Spleen (tissue), 11 donors: ENCODE results near the gene PPP5C. TPM values are rescaled to one million over a fixed set of nuclear protein-coding genes. Genes with fewer than 3 reads are reported as not detected.

Source experiments
- DNase-seq: peaks from one replicate; pipeline ENCODE4 v3.0.0-alpha.2; 2020
- H3K27ac ChIP-seq, 8 donors: fragments of 200-600 bp; sonication (generic) in 7 of 8; 1 replicate in 4 of 8; 2 replicates in 4 of 8; pipeline versions ENCODE4 v1.5.0 to v1.8.0; 2016 to 2021; ENCODE audit warnings: inconsistent platforms in 4 of 8, mild to moderate bottlenecking in 4 of 8, moderate library complexity in 1 of 8
- H3K27me3 ChIP-seq, 7 donors: fragments of 200-600 bp; sonication (generic) in 6 of 7; replicated peaks in 1 of 7; 1 replicate in 4 of 7; 2 replicates in 3 of 7; pipeline versions ENCODE4 v1.5.0 to v1.8.0; 2016 to 2021; ENCODE audit warnings: inconsistent platforms in 3 of 7, mild to moderate bottlenecking in 1 of 7
- H3K36me3 ChIP-seq, 6 donors: fragments of 200-600 bp; sonication (generic) in 5 of 6; 1 replicate in 4 of 6; 2 replicates in 2 of 6; pipeline versions ENCODE4 v1.5.0 to v1.8.0; 2016 to 2021; ENCODE audit warnings: inconsistent platforms in 2 of 6
- H3K4me1 ChIP-seq, 6 donors: fragments of 200-600 bp; sonication (generic) in 5 of 6; 1 replicate in 3 of 6; 2 replicates in 3 of 6; pipeline versions ENCODE4 v1.5.0 to v1.8.0; 2016 to 2021; ENCODE audit warnings: inconsistent platforms in 3 of 6
- H3K4me3 ChIP-seq, 8 donors: fragments of 200-600 bp; sonication (generic) in 7 of 8; 1 replicate in 4 of 8; 2 replicates in 4 of 8; pipeline versions ENCODE4 v1.5.0 to v1.8.0; 2016 to 2021; ENCODE audit warnings: inconsistent platforms in 4 of 8, mild to moderate bottlenecking in 4 of 8, moderate library complexity in 2 of 8
- H3K9me3 ChIP-seq, 8 donors: fragments of 200-600 bp; sonication (generic) in 7 of 8; 1 replicate in 4 of 8; 2 replicates in 4 of 8; pipeline versions ENCODE4 v1.5.0 to v1.8.0; 2016 to 2021; ENCODE audit warnings: inconsistent platforms in 4 of 8
- CTCF ChIP-seq, 11 experiments: fragments of 200-600 bp in 7 of 11; fragments of 450-650 bp in 4 of 11; sonication (generic) in 4 of 11; IDR thresholded peaks in 8 of 11; conservative IDR thresholded peaks in 3 of 11; 1 replicate in 7 of 11; 2 replicates in 4 of 11; pipeline versions ENCODE4 v1.4.0 to v1.8.0; 2016 to 2021; ENCODE audit warnings: antibody characterized with exemption in 11 of 11, inconsistent platforms in 4 of 11, mild to moderate bottlenecking in 1 of 11
- POLR2A ChIP-seq, 3 donors: fragments of 450-650 bp; IDR thresholded peaks; one replicate each; pipeline ENCODE4 v1.5.1; 2017; ENCODE audit warnings: antibody characterized with exemption in 3 of 3, mild to moderate bottlenecking in 1 of 3
- POLR2AphosphoS5 ChIP-seq, 3 donors: sonication (generic); formaldehyde crosslinking; IDR thresholded peaks; one replicate each; pipeline ENCODE4 v1.5.1; 2017; ENCODE audit warnings: antibody characterized with exemption in 3 of 3
- WGBS, 5 donors: extraction: QIAGEN DNeasy Blood & Tissue Kit in 3 of 5; methylation state at CpG; one replicate each; pipeline versions ENCODE4 v1.1.5 to v1.1.7; 2013 to 2018; 5-methylcytosine and 5-hydroxymethylcytosine counted together
- intact Hi-C: fragments of 100-400 bp; cut with DNase I; formaldehyde crosslinking; loops from one replicate; pipeline ENCODE4 v1.15.0; 2023; ENCODE audit warnings: low total_unique reads
- polyA plus RNA-seq, 3 donors: library from polyadenylated mRNA; stranded (reverse); fragments of 200-250 nt; gene quantifications; one replicate each; pipeline ENCODE4 v1.2.1, GENCODE V29; 2013
- total RNA-seq, 7 donors: library from RNA; depleted of rRNA in 3 of 7; stranded (reverse); fragments of >200 nt in 3 of 7; fragmentation: NEBNext Ultra II Directional in 4 of 7; extraction: Animal tissue kit (Norgen Biotek cat#: 25700) in 4 of 7; gene quantifications; one replicate each; pipeline versions ENCODE4 v1.1.0 to v1.2.1, GENCODE V29; 2016 to 2021
- donor health status: healthy with polysubstance abuse.
- donor health status: DM: no; HTN: no; CAD: no; lungs with moderate emphysema.
- donor health status: DM: no; HTN: no; CAD: no.
- donor health status: Bipolar disorder and iron deficiency.
- donor health status: healthy.
- donor health status: DM: no; HTN: no; CAD: no.
- donor health status: DM: yes; HTN: yes; CAD: no.

PPP5C gene
- total and polyA plus RNA-seq, 10 donors, result 26.5 to 87.3 (median 68.6) TPM

- no peak for DNase-seq
- peak overlapping the region in 1 of 8 donors; percentile 5 for H3K27ac ChIP-seq
- peaks cover 1 to 60% (median 24%) of the 10 kb centered on the region in 6 donors for H3K4me1 ChIP-seq
- intact Hi-C loops, result no loop called here
- H3K4me3 ChIP-seq, result no peak overlapping the region
- WGBS, 5 donors, result 92 to 96% (median 94%) methylated on average over 19 to 20 of the region's 20 CpGs
- TF ChIP-seq POLR2A (IDR thresholded peaks at IDR 0.05) (no peak), POLR2AphosphoS5 (IDR thresholded peaks at IDR 0.05) (peak in 1 of 3 donors; percentile 32)
- no peaks in the 10 kb centered on the region for H3K9me3 ChIP-seq
- H3K36me3 ChIP-seq, result peaks cover 0 to 98% (median 50%) of the 10 kb centered on the region in 6 donors
- no peaks in the 10 kb centered on the region for H3K27me3 ChIP-seq
These were observed 29.6 kb downstream of the PPP5C start for GRCh38 chr19:46376241-46377153.

- 68 to 86% (median 74%) methylated on average over 2 of the region's 2 CpGs for WGBS, 5 donors
- no peak for TF ChIP-seq CTCF (IDR thresholded peaks at IDR 0.05 in 8 of 11, conservative IDR thresholded peaks at IDR 0.05 in 3 of 11)
- no peak for TF ChIP-seq POLR2A (IDR thresholded peaks at IDR 0.05)
- TF ChIP-seq POLR2AphosphoS5 (IDR thresholded peaks at IDR 0.05), result no peak
- peak overlapping the region in 1 of 8 donors; percentile 7 for H3K27ac ChIP-seq
- no peaks in the 10 kb centered on the region for H3K9me3 ChIP-seq
- peaks cover 0 to 58% (median 14%) of the 10 kb centered on the region in 6 donors for H3K4me1 ChIP-seq
- H3K27me3 ChIP-seq, result no peaks in the 10 kb centered on the region
- intact Hi-C loops, result no loop called here
- no peak for DNase-seq
- H3K4me3 ChIP-seq, result no peak overlapping the region
- peaks cover 2 to 100% (median 66%) of the 10 kb centered on the region in 6 donors for H3K36me3 ChIP-seq
These were observed 31.4 kb downstream of the PPP5C start for GRCh38 chr19:46378268-46378667.

- DNase-seq, result no peak
- H3K27me3 ChIP-seq, result no peaks in the 10 kb centered on the region
- TF ChIP-seq POLR2AphosphoS5 (IDR thresholded peaks at IDR 0.05) (no peak), POLR2A (IDR thresholded peaks at IDR 0.05) (no peak), CTCF (IDR thresholded peaks at IDR 0.05 in 8 of 11, conservative IDR thresholded peaks at IDR 0.05 in 3 of 11) (no peak)
- H3K9me3 ChIP-seq, result no peaks in the 10 kb centered on the region
- intact Hi-C loops, result no loop called here
- H3K36me3 ChIP-seq, result peaks cover 2 to 100% (median 89%) of the 10 kb centered on the region in 6 donors
- no peak overlapping the region for H3K4me3 ChIP-seq
- H3K4me1 ChIP-seq, result peaks cover 0 to 44% (median 4%) of the 10 kb centered on the region in 6 donors
- WGBS, 5 donors, result 94 to 100% (median 95%) methylated on average over 2 of the region's 2 CpGs
- H3K27ac ChIP-seq, result no peak overlapping the region
These were observed 33.8 kb downstream of the PPP5C start for GRCh38 chr19:46380690-46381089.

GRCh38 chr19:46381346-46381745, 34.5 kb downstream of the PPP5C start:
- H3K4me1 ChIP-seq, result peaks cover 0 to 44% (median 4%) of the 10 kb centered on the region in 6 donors
- H3K9me3 ChIP-seq, result no peaks in the 10 kb centered on the region
- H3K36me3 ChIP-seq, result peaks cover 2 to 100% (median 89%) of the 10 kb centered on the region in 6 donors
- DNase-seq, result no peak
- no peak for TF ChIP-seq POLR2A (IDR thresholded peaks at IDR 0.05)
- H3K27ac ChIP-seq, result no peak overlapping the region
- intact Hi-C loops, result no loop called here
- no peaks in the 10 kb centered on the region for H3K27me3 ChIP-seq
- WGBS, 5 donors, result 87 to 98% (median 95%) methylated on average over 2 of the region's 2 CpGs
- H3K4me3 ChIP-seq, result no peak overlapping the region

- Histone ChIP-seq H3K9me3 (no peaks in the 10 kb centered on the region), H3K27ac (no peak overlapping the region), H3K4me3 (no peak overlapping the region), H3K27me3 (no peaks in the 10 kb centered on the region), H3K36me3 (peaks cover 2 to 100% (median 89%) of the 10 kb centered on the region in 6 donors), H3K4me1 (peaks cover 0 to 44% (median 4%) of the 10 kb centered on the region in 6 donors)
- intact Hi-C loops, result no loop called here
- no peak for DNase-seq
- WGBS, 5 donors, result 86 to 87% (median 86%) methylated on average over 15 of the region's 15 CpGs
- TF ChIP-seq POLR2A (IDR thresholded peaks at IDR 0.05) (no peak), POLR2AphosphoS5 (IDR thresholded peaks at IDR 0.05) (peak in 1 of 3 donors; percentile 25)
These were observed 35.0 kb downstream of the PPP5C start for GRCh38 chr19:46381756-46382345.
